HG03196 (cell line): ENCODE measurements around the gene CHD5.

Experiments
- ATAC-seq: cut with Tn5 transposase; IDR thresholded peaks from one replicate; pipeline ENCODE4 v1.9.1; 2021; ENCODE audit not compliant: unreplicated experiment

CHD5 gene

GRCh38 chr1:6202256-6202655 lies 22.1 kb upstream of the CHD5 start:
- ATAC-seq = no peak

GRCh38 chr1:6200188-6200809 lies 20.2 kb upstream of the CHD5 start:
- ATAC-seq = no peak

GRCh38 chr1:6199298-6200187 lies 19.4 kb upstream of the CHD5 start, which contains the start of gene RPL22:
TSS of gene RPL22 (minus strand) at chr1:6199595. CDS start at chr1:6199573, 22 bp downstream.
- peak; percentile 95 for ATAC-seq

- ATAC-seq = no peak
Measured at GRCh38 chr1:6198646-6199297, 18.7 kb upstream of the CHD5 start.

GRCh38 chr1:6197746-6198427 lies 17.8 kb upstream of the CHD5 start:
- no peak for ATAC-seq

- no peak for ATAC-seq
Measured at GRCh38 chr1:6191968-6192367, 11.8 kb upstream of the CHD5 start.

- ATAC-seq = no peak
Measured at GRCh38 chr1:6188466-6188865, 8.3 kb upstream of the CHD5 start.

- ATAC-seq = no peak
Measured at GRCh38 chr1:6185635-6186382, 5.7 kb upstream of the CHD5 start.

GRCh38 chr1:6185151-6185550 lies 5.0 kb upstream of the CHD5 start:
- ATAC-seq = no peak

GRCh38 chr1:6184083-6184783 lies 4.1 kb upstream of the CHD5 start:
- no peak for ATAC-seq

GRCh38 chr1:6183520-6183989 lies 3.4 kb upstream of the CHD5 start:
- ATAC-seq = no peak

GRCh38 chr1:6181347-6181770 lies 1.2 kb upstream of the CHD5 start:
- no peak for ATAC-seq

- no peak for ATAC-seq
Measured at GRCh38 chr1:6180707-6181311, 688 bp upstream of the CHD5 start.

GRCh38 chr1:6179564-6180175 lies 451 bp downstream of the CHD5 start:
- no peak for ATAC-seq

GRCh38 chr1:6178751-6179563 lies 1.2 kb downstream of the CHD5 start:
- ATAC-seq = no peak

- ATAC-seq = no peak
Measured at GRCh38 chr1:6177681-6178380, 2.3 kb downstream of the CHD5 start.

- ATAC-seq = no peak
Measured at GRCh38 chr1:6176779-6177178, 3.3 kb downstream of the CHD5 start.
